IPS-NIHi7 (cell line): ENCODE data around the gene SPNS3.
A peak's percentile ranks its signal among the peaks of the same experiment; 100 is the strongest.

Experiments
- DNase-seq: peaks from one replicate; pipeline ENCODE4 v3.0.0; 2012; ENCODE audit warnings: mixed read lengths; ENCODE audit errors: extremely low spot score

Gene SPNS3

DNA sequence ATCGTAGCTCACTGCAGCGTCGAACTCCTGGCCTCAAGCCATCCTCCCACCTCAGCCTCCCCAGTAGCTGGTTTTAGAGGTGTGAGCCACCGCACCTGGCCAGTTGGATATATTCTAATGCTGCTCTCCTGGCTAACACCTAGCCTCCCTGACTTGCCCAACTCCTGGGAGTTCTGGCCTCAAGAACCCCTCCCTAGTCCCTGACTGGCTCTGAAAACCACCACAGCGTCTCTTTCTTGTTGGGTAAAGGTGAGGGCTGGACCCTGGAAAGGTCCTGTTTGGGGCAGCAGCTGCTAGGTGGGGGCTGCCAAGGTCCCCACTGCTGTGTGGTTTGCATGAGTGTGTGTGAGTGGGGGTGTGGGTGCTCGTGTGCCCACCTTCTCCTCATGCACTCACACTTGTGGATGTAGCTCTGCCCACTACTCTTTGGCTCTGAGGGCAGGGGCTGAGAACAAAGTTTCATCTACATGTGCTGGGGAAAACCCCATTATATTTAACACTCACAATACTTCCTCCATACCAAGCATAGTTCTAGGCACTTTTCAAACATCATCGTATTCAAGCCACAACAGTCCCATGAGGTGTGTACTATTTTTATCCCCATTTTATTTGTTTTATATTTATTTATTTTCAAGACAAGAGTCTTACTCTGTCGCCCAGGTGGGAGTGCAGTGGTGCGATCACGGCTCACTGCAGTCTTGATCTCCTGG, 7.1 kb upstream of the SPNS3 start:
- DNase-seq: no peak

DNA sequence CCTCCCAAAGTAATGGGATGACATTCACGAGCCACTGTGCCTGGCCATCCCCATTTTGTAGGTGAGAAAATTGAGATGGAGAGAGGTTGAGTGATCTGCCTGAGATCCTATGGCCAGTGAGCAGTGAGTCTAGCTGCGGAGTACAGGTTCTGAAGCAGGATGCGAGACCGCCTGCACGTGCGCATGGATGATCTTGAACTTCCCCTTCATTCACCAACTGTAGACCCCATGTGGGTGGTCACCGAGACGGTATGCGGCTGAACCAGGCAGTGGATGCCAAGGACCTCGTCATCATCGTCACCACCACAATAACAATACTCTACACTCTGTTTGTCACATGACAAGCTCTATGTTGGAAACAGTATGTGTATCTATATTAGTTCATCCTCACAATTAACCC, 6.2 kb upstream of the SPNS3 start:
- DNase-seq: no peak

DNA sequence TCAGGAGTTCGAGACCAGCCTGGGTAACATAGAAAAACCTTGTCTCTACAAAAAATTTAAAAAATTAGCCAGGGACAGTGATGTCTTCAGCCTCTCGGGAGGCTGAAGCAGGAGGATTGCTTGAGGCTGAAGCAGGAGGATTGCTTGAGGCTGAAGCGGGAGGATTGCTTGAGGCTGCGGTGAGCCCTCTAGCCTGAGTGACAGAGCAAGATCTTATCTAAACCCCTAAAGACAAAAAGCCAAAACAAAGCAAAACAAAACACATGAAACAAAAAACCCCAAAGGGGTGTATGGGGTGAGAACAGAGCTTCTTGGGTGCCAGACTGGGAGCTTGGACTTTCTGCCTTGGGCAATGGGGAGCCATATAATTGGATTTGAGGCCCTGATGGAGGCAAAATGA, 2.6 kb downstream of the SPNS3 start:
- no peak for DNase-seq

DNA sequence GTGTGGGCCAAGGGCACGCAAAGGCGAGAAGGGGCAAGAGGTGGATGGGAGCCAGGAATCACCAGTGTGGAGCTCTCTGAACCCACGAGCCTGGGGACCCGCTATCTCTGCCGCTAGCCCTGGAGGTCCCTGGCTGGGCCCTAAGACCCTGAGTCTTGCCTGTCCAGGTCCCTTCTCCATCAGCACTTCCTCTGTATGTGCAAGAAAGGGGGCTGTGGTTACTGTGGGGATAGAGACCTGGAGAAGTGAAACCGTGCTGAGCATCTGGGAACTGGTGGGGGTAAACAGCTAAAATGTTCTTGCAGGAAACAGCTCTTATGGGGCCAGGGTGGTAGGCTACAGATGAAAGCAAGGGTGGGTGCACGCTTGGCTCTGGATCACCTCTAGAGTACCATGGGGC, 3.1 kb downstream of the SPNS3 start:
- peak; percentile 7 for DNase-seq

DNA sequence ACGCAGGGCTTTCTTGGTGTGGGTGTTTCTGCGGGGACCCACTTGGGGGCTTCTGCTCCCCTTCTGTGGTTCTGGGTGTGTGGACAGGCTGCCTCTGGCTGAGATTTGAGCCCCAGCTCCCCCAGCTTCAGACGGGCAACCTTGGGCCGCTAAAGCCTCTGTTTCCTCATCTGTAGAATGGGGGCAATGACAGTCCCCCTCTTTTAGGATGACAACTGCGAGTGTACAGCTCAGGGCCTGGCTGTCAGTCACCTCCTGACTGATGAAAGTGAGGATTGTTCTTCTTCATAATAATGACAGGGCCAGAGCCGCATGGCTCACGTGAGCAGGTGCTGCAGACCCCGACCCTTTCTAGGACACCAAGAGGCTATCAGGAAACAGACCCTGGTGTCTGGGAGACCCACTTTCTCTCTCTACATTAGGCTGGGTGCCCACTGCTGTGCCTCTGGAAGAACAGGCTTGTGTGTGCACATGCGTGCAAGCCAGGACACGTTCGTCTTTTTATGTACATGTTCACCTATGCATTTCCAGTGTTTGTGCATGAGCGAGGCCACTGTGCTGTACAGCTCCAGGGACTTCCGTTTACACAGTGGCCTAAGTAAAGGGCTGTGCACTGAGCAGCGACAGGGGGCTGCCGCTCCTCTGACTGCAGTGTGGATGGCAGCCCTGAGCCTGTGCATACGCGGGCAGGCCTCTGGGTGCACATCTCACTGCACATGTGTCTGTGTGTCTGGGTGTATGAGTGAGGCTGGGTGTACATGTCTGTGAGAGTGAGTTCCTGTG, 4.6 kb downstream of the SPNS3 start:
- DNase-seq: no peak

DNA sequence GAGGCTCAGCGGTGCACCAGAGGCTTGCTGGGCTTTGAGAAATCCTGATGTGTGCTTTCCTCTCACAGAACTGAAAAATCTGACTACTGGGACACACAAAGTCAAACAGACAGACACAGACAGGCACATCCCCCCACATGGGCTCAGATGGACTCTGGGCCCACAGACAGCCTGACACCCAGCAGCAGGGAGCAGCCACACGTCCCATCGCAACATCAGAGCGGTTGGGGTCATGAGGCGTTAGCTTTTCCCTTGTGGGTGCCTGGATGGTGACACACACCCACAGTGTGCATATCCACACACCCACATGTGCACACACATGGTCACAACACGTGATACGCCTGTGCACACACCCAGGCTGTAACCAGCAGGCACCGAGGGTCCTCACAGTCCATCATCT, 6.3 kb downstream of the SPNS3 start:
- DNase-seq: no peak

DNA sequence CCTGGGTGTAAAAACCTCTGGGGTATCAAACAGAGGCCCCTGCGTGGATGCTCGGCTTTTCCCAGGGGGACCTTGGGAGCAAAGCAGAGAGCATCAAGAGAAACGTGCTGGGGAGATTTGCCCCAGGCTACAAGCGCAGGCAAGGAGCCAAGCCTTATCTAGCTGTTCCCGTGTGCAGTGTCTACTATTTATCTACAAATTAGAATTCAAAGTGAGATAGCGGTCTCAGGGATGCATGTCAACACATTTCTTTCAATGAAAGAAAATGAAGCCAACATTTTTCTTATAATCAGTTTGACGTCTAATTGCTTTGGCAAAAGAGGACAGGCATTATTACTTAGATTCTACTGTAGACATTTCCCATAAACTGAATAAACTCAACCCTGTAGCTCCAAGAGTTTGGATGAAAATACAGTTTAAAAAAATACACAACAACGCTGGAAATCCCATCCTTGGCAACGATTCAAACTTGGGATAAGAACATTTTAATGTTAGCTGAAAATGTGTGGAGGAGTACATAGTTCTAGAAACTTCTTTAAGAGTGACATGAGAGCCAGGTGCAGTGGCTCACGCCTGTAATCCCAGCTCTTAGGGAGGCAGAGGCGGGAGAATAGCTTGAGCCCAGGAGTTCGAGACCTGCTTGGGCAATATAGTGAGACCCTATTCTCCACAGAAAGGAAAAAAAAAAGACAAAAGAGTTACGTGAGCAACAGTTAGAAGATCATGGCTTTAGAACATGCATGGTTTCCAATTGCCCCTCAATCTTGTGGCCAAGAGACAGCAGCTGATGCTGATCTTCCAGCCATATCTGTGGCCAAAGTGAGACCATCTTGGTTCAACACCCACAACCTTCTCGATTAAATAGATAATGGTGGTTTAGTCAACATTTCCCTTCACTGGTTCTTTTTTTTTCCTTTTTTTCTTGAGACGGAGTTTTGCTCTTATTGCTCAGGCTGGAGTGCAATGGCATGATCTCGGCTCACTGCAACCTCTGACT, 7.2 kb downstream of the SPNS3 start:
- DNase-seq: no peak

DNA sequence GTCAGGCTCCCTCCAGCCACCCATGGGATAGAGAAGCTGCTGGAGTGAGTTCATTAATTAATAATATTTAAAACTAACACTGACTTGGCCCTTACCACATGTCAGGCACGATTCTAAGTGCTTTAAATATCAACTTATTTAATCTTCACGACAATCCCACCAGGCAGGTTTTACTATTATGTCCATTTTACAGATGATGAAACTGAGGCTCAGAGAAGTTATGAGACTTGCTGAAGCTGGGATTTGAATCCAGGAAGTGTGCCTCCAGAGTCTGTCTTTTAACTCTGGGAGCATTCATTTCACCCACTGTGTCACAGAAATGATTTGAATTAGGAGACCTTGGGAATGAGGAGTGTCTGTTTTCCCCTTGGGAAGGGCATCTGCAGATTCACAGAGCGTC, 8.8 kb downstream of the SPNS3 start:
- no peak for DNase-seq

DNA sequence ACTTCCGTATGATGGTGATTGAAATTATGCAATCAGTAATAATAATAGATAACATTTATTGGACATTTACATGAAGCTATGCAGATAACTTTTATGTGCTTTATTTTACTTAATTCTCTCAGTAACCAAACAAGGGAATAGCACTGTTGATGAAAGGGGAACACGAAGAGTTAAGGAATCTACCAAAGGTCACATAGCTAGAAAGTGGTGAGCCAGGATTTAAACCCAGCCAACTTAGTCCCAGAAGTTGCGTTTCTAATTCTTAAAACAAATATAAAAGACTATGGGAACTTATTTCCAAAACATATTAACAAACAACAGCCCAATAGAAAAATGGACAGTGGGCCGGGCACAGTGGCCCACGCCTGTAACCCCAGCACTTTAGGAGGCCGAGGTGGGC, 9.7 kb downstream of the SPNS3 start:
- DNase-seq: no peak

DNA sequence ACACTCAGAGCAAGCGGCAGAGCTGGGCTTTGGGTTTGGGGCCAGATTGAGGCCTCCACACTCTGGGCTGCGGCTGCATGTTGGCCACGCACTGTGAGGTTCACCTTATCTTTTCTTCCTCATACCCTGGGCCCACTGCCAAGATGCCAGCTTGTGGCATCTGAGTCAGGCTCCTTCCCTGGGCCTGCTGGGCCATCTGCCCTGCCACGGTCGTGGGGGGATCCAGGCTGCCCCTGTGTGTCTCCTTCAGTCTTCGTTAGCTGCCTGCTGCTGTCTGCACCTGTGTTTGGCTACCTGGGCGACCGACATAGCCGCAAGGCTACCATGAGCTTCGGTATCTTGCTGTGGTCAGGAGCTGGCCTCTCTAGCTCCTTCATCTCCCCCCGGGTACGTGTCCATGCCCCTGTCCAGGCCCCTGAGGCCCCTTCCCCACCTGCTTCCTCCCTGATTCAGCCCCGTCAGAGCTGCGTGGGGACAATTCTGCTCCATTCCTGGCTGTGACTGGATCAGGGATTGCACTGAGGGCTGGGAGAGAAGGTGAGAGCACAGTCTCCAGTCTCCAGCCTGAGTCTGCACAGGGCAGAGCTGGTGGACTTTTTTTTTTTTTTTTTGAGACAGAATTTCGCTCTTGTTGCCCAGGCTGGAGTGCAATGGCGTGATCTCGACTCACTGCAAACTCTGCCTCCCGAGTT, 11.2 kb downstream of the SPNS3 start:
- DNase-seq: peak; percentile 6

DNA sequence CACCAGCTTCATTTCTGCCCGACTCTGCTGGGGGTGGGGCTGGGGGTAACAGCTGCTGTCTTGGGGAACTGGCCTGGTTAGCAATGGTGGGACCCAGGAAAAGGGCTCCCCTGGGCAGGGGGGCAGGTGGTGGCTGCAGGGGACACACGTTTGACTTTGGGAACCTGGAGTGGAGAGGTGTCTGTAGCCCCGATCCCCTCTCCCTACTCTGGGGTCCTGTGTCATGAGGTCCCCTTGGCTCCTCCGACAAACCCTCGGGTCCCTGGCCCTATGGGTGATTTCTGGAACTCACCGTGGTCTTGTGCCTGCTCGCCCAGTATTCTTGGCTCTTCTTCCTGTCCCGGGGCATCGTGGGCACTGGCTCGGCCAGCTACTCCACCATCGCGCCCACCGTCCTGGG, 12.0 kb downstream of the SPNS3 start:
- peak; percentile 4 for DNase-seq

DNA sequence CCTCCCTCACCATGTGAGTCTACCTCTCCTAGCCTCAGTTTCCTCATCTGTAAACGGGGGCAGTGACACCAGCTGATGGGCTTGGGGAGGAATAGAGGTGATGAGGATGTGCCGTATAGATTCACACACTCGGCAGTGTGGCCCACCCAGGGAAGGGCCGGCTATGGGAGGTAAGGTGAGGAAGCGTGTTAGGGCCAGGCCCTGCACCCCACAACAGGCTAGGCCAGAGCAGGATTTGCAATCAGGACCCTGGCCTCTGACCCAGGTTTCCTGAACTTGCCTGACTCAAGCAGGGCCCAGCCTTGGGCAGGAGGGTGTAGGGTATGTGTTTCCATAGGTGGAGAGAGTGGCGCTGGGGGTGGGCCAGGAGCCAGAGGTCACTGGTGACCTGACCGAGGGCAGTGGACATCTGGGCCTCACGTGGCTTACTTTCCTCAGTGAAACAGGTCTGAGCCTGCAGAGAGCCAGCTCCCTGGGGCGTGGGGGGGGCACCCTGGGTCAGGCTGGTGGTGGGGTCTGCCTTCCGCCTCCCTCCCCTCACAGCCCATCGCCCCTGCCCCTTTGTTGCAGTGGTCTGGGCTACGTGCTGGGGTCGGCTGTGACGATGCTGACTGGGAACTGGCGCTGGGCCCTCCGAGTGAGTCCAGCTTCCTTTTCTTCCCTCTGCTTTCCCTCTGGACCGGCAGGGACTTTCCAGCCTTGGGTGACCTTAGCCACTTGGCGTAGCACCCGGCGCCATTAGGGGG, 12.8 kb downstream of the SPNS3 start:
- DNase-seq: peak; percentile 7

DNA sequence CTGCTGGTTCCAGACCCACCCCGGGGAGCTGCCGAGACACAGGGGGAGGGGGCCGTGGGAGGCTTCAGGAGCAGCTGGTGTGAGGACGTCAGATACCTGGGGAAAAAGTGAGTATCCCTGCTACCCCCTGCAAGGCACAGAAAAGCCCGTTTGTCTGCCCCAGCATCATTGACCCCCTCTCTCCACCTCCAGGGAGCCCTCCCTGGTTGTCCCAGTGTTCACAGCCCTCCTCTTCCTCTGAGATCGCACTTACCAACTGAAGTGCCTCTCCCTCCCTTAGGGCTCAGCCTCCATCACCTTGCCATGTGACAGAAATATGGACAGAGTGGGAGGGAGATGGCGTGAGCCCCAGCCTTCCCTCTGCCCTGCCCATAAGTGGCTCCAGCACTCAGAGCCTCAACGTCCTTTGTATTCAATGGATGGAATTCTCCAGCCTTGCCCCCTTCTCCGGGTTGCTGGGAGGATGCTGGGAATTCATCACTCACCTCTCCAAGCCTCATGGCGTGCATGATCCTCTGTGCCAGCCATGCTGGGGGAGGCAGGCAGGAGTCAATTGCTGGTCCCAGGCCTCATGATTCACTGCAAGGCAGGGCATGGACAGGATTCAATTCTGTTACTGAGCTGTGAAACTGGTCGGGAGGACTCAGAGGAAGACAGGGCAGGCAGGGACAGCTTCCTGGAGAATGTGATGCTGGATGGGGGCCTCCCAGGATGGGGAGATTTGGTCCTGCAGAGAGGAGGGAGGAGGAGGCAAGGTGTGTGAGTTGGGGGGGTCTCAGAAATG, 14.6 kb downstream of the SPNS3 start:
- peak; percentile 9 for DNase-seq

DNA sequence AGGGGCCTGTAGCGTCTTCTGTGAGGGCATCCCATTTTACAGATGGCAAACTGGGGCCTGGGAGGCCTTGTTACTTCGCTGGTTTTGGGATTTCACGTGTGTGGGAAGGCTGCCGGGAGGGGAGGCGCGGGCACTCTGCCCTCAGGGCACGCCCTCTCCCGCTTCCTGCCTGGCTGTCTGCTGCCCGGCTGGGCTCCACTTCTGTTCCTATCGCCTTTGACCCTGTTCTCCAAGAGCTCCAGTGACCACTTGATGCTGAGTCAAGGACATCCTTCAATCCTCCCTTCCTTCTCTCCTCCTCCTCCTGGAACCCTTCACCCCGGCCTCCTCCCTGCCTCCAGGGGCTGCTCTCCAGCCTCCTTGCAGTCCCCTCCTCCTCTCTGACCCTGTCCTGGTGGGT, 16.0 kb downstream of the SPNS3 start:
- DNase-seq: peak; percentile 10

DNA sequence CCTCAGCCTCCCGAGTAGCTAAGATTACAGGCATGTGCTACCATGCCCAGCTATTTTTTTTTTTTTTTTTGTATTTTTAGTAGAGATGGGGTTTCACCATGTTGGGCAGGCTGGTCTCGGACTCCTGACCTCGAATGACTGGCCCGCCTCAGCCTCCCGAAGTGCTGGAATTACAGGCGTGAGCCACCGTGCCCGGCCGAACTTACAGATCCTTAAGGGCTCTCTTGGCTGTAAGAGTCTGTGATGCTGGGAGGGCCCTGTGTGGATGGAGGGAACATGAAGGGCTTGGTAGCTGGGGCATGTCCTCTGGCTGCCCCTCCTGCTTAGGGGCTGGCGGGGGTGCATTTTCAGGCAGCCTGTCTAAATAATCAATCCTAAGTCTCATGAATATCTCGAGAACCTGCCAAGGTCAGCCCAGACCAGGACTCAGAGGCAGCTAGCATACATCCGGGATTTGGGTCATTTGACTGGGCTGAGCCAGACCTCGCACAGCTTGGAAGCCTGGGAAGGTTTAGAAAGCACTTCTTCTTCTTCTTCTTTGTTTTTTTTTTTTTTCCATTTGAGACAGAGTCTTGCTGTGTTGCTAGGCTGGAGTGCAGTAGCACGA, 17.1 kb downstream of the SPNS3 start:
- no peak for DNase-seq

DNA sequence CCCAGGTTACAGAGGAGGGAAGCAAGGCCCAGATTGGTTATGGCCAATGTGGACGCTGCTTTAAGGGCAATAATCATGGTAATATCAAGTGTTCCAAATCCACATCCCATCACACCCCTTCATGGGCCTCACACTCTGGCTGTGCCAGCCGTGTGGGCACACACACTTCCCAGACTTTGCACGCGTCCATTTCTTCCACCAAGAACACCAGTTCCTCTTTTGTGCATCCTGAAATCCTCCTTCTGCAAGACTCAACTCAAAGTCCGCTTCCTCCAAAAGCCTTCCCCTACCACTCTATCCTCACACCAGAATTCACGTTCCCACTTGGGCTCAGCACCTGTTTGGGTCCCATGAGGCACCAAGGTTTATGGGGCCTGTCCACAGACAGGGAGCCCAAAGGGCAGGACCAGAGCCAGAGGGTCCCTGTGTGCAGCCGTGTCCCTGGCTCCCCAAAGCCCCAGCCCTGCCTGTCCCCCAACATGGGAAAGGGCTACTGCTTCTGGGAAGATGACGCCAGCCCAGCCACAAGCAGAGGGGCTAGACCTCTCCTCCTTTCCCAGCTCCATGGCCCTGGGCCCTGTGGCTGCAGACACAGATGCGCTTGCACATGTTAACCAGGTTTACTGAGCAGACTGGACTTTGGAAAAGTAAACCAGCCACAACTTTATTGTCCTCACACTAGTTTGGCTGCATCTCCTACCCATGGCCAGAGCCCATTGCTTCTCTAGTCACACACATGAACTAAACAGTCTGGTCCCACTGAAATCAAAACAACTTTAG, 20.3 kb downstream of the SPNS3 start:
- no peak for DNase-seq

DNA sequence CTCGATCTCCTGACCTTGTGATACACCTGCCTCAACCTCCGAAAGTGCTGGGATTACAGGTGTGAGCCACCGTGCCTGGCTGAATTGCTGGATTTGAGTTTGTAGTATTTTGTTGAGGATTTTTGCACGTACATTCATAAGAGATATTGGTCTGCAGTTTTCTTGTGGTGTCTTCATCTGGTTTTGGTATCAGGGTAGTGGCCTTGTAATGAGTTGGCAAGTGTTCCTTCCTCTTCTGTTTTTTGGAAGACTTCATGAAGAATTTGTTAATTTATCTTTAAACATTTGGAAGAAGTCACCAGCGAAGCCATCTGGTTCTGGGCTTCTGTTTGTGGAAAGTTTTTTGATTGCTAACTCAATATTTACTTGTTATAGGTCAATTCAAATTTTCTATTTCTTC, 26.9 kb downstream of the SPNS3 start:
- DNase-seq: no peak

DNA sequence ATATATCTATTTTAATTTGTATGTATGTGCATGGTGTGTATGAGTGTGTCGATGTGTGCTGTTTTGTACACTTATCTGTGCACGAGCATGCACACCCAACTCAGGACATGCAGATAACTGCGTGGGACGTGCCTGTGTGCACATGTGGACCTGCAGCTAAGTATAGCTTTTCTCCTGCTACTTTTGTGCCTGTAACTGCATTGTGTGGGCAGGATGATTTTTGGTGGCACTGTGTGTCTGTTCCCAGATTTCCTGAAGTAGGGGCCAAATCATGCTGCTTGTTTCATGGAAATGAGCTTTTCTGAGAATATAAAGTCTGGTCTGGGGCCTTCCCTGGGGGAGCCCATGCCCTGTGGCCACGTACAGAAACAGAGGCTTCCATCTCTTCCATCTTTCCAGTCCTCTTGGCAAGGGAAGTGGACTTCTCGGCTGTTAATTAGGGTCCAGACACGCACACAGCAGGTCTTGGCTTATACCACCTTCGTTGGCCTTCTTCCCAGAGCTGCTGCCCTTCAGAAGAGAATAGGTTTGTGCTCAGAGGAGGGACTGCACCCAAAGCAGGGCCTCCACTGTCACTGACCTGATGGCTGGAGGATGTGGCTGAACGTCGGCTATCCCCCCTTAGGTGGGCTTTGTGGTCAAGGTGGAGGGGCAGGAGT, 30.2 kb downstream of the SPNS3 start:
- no peak for DNase-seq
